HG02884 (cell line): ENCODE measurements around the gene NOTCH3.

Experiments
- ATAC-seq: cut with Tn5 transposase; IDR thresholded peaks from one replicate; pipeline ENCODE4 v1.9.1; 2021; ENCODE audit warnings: mild to moderate bottlenecking, moderate library complexity; ENCODE audit not compliant: unreplicated experiment

Gene NOTCH3

DNA sequence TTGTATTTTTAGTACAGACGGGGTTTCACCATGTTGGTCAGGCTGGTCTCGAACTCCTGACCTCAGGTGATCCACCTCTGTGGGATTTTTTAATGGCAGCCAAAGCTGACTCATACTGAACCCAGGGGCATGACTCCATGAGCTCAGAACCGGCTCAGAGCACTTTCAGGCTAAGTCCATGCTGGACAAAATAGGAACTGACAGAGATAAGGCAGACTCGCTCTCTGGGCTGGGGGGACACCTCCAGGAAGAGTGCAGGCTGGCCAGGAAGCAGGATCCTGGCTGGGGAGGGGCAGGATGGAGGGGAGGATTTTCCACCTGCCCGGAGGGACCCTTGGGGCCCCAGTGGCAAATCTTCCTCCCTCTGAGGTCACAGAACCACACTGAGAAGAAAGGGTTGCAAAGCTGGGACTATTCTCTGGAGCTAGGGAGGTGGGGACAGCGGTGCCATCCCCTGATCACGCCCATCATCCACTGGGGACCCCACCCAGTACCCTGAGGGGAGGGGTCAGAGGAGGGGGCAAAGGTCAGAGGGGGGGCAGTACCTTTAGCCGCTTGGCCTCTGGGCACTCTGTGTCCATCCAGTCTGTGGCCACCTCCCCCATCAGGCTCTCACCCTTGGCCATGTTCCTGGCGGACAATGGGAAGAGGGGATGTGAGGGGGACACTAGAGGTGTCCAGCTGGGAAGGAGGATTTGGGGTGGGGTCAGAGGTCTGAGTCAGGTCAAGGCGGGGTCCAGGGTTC, 31.1 kb downstream of the NOTCH3 start:
- ATAC-seq = no peak

DNA sequence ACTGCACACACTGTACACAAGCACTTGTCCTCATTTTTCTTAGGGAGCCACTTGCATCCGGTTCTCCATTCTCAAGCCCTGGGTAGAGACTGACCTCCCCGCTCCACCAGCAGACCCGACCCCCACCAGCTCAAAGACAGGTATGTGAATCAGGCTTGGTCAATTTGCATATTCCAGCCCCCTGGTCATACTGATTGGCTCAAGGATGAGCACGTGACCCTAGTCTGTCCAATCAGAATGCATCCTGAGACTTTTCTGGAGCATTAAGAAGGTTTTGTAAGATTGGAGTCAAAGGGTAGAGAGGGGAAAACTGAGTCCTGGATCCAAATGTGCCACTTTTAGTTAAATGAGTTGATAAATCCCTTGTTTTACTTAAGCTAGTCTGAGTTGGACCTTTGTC, 34.1 kb downstream of the NOTCH3 start:
- no peak for ATAC-seq

DNA sequence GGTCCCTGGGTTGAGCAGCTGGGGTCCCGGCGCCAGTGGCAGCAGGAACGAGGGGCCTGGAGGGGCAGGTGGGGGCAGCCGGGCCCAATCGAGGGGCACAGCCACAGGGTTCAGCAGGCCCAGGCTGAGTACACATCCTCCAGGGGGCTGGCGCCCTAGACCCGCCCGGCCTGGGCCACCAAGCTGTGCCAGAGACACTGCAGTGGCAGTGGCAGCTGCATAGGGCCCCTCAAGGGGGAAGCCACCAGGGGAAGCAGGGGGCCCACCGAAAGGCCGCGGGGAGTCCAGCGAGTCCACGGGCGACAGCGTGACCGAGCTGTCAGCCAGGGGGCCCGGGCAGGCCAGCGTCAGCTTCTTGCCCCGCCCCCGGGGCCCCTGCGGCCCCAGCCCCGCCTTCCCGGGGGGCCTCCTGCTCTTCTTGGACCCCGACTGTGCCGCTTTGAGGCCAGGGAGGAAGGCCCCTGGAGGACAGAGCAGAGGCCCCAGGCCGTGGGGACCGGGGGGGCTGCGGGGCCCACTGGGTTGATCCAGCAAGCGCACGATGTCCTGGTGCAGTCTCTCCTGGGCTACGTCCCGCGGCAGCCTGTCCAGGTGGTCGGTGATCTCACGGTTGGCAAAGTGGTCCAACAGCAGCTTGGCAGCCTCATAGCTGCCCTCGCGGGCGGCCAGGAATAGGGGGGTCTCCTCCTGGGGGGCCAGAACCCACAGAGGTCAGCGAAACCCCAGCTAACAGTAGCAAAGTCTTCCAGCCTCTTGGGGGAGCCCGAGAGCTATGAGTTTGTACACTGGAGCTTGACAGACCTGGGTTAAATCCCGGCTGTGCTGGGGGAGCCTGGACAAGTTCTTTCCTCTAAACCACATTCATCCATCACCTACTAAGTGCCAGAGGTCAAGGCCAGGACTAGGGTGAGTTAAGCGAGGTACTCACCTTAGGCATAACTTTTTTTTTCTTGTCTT, 39.5 kb downstream of the NOTCH3 start:
- no peak for ATAC-seq

DNA sequence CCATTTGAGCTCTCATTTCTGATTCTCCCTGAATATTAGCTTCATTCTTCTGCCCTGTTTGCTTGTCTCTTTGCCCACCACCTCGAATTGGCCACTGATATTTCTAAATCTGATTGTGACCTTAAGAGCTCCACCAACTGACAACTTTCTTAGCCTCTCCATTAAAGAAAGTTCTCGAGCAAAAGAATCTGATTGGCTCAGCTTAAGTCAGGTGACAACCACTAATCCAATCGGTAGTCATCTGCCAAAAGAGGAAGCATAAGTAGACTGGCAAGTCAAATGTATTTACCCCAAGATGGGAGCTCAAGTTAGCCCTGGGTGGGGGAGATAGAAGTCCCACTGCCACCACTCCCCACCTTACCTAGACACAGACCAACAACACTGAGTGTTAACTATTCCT, 41.5 kb downstream of the NOTCH3 start:
- no peak for ATAC-seq

DNA sequence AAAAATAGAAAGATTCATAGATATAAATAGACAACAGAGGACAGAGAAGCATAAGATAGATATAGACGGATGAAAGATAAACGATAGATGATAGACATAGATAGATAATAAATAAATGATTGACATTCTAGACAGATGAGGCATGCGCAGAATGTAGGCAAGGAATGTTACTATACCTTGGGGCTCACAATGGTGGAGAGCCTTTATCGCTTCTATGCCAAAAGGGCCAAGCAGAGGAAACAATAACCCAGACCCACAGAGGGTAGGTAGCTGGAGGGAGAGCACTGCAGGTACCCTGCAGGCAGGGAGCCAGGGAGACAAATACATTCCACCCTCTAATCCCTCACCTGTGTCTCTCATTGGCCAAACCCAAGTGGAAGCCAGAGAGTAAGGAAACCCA, 44.4 kb downstream of the NOTCH3 start:
- no peak for ATAC-seq

DNA sequence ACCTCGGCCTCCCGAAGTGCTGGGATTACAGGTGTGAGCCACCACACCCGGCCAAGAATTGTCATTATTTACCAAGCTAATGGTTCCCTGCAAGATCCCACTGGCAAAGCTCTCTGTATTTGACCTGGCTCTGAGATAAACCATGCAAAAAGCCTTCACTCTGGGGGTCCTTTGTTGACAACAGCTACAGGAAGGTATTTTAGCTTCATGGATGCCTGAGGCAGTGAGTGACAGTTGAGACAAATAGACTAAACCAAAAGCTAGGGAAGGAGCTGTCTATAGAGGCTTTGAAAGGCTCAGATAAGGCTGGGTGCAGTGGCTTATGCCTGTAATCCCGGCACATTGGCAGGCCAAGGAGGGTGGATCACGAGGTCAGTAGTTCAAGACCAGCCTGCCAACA, 45.5 kb downstream of the NOTCH3 start:
- ATAC-seq = no peak

DNA sequence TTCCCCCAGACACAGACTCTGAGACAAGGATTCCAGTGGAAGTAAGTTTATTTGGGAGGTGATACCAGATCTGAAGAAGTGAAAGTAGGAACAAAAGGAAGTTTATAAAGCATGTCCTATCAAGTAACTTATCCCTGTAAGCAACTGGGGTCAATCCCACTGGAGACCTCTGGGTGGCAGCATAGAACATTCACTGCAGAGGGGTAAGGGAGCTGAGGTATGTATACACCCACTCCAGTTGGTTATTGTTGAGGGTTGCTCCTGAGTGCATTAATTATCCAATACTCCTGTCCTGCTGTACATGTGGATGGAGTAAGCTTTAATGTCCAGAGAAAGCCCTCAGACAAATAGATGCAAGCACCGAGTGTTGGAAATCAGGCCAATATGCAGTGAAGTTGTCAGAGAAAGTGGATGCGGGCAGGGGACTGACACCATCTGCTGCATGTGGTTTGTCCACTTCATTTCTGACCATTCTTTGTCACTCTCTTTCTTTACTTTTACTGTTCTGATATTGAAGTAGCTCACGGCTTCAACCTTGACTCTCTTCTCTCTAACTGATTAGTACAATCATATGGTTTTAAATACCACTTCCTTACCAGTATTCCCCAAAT, 46.7 kb downstream of the NOTCH3 start:
- no peak for ATAC-seq

DNA sequence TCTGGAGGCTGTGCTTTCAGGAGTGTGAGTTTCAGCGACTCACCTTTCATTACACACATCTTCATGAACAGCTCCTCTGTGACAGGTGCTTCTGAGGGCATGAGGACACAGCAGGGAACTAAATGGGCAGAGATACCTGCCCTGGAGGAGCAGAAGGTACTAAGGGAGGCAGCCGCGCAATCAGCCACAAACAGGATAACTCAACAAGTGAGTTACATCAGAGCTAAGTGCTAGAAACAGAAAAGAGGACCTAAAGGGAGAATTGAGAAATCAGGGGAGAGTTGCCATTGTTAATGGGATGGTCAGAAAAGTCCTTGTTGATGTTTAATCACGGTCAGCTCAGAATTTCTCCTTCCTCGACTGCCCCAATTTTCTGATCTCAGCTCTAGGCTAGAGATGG, 51.1 kb downstream of the NOTCH3 start:
- ATAC-seq = no peak

DNA sequence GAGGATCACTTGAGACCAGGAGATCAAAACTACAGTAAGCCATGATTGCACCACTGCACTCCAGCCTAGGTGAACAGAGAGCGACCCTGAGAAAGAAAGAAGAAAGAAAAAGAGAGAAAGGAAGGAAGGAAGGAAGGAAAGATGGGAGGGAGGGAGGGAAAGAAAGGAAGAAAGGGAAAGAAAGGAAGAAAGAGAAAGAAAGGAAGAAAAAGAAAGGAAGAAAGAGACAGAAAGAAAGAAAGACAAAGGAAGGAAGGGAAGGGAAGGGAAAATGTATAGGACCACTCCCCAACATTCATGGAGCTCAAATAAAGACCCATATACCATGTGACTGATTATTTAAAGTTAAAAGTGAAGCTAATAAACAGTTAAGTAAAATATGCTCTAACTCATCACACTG, 53.7 kb downstream of the NOTCH3 start:
- no peak for ATAC-seq

DNA sequence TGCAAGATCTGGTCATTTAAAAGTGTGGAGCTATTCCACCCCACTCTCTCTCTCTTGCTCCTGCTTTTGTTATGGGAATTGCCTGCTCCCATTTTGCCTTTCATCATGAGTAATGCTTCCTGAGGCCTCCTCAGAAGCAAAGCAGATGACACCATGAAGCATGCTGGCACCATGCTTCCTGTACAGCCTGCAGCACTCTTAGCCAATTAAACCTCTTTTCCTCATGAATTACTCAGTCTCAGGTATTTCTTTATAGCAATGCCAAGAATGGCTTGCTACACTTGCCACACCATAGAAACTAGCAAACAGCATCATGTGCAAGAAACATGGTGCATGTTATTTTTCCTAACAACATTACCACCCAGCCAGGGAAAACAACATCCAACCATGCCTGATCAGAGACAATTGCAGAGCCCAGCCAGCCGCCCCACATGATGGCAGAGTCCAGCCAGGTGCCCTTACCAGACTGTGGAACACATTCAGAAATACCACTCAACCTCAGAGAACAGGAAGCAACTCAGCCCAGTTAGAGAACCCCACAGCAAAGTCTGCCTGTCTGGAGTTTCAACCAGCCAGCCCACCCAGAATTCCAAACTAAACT, 56.6 kb downstream of the NOTCH3 start:
- no peak for ATAC-seq

DNA sequence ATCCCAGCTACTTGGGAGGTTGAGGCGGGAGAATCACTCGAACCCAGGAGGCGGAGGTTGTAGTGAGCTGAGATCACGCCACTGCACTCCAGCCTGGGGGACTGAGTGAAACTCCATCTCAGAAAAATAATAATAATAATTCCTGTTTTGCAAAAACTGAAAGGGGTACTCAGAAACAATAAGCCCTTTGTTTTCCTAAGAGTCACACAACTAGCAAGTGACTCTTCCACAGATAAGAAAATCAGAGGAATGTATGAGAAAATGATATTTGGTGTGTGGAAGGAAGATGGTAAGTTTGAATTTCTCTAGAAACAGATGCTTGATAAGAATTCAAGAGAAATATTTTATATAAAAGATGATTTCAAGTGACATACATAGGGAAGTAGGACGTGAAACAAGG, 58.5 kb downstream of the NOTCH3 start:
- ATAC-seq = no peak

DNA sequence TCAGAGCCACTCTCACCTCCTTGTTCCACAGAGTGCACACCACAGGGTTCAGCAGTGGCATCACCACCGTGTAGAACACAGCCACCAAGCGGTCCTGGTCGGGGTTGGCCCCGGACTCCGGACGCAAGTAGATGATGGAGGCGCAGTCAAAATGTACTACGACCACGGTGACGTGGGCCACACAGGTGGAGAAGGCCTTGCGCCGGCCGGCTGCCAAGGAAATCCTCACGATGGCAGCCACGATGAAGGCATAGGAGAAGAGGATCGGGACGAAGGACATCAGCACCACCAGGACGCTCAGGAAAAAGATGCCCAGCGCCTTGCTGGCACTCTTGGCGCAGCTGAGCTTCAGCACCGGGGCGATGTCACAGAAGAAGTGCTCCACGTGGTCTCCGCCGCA, 59.7 kb downstream of the NOTCH3 start:
- no peak for ATAC-seq

DNA sequence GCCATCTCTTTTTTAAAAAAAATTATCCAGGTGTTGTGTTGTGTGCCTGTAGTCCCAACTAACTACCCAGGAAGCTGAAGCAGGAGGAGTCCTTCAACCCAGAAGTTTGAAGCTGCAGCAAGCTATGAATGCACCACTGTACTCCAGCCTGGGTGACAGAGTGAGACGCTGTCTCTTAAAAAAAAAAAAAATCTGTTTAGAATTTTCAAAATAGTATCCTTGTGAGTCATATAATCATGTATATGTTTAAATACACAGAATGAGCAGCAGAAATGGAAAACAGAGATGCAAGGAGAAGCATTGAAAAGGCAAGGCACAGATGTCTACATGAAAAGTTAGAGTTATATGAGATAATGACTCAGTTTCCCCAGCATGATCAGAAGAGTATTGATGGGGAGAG, 62.4 kb downstream of the NOTCH3 start:
- no peak for ATAC-seq

DNA sequence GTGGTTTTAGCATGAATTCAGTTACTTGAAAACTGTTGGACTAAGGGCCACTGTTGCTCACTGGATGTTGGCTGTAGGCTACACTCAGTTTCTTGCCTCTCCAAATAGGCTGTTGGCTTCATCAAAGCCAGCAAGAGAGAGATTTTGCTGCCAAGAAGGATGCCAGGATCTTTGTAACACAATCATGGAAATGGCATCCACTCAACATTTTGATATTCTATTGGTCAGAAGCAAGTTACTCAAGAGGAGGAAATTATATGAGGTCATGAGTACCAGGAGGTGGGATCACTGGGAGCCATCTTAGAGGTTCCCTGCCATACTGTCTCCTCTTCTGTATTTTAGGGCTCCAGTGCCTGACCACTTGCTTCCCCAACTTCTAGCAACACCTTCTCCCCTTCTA, 63.0 kb downstream of the NOTCH3 start:
- no peak for ATAC-seq

DNA sequence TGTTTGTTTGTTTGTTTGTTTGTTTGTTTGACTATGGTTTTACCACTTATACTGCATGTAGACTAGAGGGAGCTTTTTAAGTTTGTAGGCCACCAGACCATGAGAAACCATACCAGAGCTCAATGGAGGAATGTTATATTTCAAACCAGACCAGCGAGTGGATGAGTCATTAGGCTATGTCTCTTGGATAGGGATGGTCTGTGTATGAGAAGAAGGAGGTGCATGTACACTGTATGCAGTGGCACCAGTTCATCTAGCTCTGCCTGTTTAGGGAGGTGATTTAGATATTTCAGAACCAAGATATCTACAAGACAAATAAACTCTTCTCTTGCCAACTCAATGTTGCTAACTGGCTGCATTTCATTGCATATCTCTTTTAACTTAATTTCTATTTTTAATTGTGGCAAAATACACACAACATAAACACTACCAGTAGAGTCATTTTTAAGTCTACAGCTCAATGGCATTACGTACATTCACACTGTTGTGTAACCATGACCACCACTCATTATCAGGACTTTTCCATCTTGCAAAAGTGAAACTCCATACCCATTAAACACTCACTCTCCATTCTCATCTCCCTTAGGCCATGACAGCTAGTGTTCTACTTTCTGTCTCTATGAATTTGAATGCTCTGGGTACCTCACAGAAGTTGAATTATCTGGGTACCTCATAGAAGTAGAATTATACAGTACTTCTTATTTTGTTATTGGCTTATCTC, 64.4 kb downstream of the NOTCH3 start:
- no peak for ATAC-seq

DNA sequence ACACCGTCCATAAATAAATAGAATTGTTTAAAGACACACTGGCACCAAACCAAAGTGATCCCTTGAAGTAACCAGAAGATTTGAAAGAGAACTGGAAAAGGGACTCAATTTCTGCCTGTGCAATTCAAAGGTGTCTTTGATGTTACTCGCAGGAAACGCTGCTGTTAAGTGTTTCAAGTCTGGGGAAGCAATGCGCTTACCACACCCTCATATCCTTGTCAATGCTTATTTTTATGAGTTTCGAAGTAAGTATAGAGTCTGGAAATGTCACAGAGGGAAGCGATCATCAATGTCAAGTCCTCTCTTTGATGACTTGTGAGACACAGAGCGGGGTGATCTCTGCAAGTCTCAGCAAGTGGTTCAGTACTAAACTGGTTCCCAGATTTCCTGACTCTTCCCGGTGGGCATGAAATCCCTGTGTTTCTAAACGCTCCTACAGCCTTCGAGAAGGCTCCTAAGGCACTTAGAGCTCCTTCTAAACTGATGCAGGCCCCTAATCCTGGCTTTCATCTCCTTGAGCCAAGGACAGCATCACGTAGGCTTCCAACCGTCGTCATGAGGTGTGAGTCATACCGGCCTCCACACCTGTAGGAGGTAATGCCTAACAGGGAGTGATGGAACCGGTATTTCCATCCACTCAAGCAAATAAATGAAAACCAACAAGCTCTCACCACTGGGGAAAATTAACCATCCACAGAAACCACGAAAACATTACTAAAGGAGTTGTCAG, 70.8 kb downstream of the NOTCH3 start:
- no peak for ATAC-seq

DNA sequence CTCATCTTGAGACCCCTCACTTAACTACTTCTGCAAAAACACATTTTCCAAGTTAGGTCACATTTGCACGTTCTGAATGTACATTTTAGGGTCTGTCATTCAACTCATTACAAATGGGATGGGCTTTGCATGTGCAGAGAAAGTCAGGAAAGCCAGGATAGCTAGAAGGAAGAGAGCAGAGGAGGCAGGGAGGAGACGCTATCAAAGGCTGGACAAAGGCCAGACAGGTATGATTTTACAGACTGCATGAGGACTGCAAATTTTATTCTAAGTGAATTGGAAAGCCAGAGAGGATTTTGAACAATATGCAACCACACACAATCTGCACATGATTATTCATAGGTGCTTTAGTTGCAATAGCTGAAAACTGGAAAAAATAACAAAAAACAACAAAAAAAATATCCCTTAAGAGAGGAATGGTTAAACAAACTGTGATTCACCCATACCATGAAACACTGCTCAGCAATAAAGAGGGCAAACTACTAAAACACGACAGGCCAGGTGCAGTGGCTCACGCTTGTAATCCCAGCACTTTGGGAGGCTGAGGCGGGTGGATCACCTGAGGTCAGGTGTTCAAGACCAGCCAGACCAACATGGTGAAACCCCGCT, 72.5 kb downstream of the NOTCH3 start:
- ATAC-seq = no peak

DNA sequence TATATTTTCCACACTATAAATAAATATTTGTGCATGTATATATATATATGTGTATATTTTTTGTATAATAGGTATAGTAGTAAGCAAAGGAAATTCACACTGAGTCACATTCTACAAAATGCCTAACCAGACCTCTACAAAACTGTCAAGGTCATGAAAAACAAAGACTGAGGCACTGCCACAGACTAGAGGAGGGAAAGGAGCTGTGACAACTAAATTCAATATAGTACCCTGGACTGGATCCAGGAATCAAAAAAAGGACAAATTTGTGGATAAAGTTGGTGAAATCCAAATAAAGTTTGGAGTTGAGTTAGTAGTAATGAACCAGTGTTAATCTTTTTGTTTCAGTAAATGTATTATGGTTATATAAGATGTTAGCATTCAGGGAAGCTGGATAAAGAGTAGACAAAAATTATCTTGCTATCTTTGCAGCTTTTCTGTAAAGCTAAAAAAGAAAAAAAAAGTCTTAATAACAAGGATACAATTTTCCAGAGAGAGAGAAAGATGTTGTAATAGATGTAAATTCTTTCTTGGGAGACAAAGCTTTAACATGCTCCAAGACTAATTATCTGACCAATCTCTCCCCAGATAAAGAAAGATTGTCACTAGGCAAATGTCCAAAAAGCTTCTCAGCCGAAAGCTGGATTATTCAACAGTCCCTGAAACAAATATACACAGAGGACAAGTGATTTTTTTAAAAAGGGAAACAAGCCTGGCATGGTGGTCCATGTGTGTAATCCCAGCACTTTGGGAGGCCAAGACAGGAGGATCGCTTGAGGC, 74.5 kb downstream of the NOTCH3 start:
- no peak for ATAC-seq
